ENCODE data around the gene FCRLA.

FCRLA gene

GRCh38 chr1:161739865-161740566 is 33.0 kb downstream of the FCRLA start:
- H3K4me3 ChIP-seq (ENCODE audit: low read length): no peak overlapping the region
- DNase-seq (ENCODE audit: low read depth): no peak
- TF ChIP-seq, protein P1, sequence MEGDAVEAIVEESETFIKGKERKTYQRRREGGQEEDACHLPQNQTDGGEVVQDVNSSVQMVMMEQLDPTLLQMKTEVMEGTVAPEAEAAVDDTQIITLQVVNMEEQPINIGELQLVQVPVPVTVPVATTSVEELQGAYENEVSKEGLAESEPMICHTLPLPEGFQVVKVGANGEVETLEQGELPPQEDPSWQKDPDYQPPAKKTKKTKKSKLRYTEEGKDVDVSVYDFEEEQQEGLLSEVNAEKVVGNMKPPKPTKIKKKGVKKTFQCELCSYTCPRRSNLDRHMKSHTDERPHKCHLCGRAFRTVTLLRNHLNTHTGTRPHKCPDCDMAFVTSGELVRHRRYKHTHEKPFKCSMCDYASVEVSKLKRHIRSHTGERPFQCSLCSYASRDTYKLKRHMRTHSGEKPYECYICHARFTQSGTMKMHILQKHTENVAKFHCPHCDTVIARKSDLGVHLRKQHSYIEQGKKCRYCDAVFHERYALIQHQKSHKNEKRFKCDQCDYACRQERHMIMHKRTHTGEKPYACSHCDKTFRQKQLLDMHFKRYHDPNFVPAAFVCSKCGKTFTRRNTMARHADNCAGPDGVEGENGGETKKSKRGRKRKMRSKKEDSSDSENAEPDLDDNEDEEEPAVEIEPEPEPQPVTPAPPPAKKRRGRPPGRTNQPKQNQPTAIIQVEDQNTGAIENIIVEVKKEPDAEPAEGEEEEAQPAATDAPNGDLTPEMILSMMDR (IDR thresholded peaks at IDR 0.05; ENCODE audit: insufficient read depth, low read depth, low read length, missing control alignments): no peak

DNA sequence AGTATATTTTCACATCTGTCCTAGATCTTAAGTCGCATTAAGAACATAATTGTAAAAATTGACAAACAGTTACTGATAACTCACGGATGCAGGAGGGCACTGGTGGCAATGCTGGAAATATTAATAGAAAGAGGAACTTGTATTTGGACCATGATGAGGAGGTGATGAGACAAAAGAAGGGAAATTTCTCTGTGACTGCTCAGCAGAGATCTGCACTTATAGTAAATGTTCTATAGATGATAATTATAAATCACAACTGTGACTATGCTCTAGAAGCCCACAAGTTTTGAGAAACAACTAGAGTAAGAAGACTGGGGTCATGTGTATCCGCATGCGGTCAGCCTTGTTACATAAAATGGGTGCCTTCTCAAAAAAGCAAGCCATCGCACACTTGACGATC is 33.9 kb downstream of the FCRLA start:
- TF ChIP-seq, protein P1 (IDR thresholded peaks at IDR 0.05; ENCODE audit: insufficient read depth, low read depth, low read length, missing control alignments): no peak
- no peak for DNase-seq (ENCODE audit: low read depth)
- no peak overlapping the region for H3K4me3 ChIP-seq (ENCODE audit: low read length)

DNA sequence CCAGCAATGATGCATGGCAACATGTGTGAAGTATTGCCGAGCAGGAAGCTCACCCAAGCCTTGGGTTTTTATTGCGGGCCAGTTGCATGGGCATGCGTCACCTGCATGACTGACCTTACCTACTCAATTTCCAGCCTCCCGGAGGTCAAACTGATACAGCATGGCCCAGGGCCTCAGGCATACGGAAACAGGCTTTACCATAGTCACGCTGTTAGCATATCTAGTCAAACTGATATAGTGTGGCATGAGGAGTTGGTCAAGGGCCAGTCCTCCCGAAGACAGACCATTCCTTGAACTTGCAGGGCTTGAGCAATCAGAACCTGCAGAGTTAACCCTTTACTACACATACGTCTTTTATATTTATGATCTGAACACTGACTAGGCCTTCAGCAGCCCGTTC is 36.2 kb downstream of the FCRLA start:
- DNase-seq (ENCODE audit: low read depth): peak; percentile 35
- no peak overlapping the region for H3K4me3 ChIP-seq (ENCODE audit: low read length)
- TF ChIP-seq, protein P1 (IDR thresholded peaks at IDR 0.05; ENCODE audit: insufficient read depth, low read depth, low read length, missing control alignments): no peak

GRCh38 chr1:161747801-161748200 is 40.8 kb downstream of the FCRLA start:
- no peak overlapping the region for H3K4me3 ChIP-seq (ENCODE audit: low read length)
- TF ChIP-seq, protein P1 (IDR thresholded peaks at IDR 0.05; ENCODE audit: insufficient read depth, low read depth, low read length, missing control alignments): no peak
- DNase-seq (ENCODE audit: low read depth): no peak

DNA sequence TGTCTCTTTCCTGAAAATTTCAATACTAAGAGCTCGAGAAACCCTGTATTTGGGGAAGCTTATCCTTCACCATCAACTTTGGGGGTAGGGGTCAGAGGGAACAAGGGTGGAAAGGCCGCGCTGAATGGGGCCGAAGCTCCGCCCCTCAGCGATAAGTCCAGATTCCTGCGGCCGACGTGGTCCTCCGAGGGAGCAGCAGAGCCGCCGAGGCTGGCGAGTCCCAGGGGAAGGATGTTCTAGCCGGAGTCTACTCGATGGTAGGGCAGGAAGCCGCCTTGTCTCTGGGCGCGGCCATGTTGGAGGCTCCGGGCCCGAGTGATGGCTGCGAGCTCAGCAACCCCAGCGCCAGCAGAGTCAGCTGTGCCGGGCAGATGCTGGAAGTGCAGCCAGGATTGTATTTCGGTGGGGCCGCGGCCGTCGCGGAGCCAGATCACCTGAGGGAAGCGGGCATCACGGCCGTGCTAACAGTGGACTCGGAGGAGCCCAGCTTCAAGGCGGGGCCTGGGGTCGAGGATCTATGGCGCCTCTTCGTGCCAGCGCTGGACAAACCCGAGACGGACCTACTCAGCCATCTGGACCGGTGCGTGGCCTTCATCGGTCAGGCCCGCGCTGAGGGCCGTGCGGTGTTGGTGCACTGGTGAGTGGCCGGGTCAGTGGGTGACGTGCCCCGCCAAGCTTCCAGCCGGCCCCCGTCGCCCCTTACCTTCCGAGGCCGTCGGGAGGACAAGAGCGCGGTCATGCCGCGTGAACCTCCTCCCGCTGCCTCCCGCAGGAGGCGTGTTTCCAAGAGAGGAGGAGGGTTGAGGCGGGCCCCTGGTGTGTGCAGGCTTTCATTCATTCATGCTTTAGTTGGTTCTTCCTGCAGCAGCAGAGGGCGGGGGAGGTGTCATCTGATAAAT is 42.7 kb downstream of the FCRLA start, which contains the start of gene DUSP12:
Gene DUSP12, plus strand, starts transcription at position 278 of the 899 bp plus-strand sequence. Its CDS starts 16 bp downstream, at position 294.
- TF ChIP-seq, protein P1 (IDR thresholded peaks at IDR 0.05; ENCODE audit: insufficient read depth, low read depth, low read length, missing control alignments): peak; percentile 13
- peak; percentile 96 for DNase-seq (ENCODE audit: low read depth)
- peak within 1 kb of the TSS; percentile 92 for H3K4me3 ChIP-seq (ENCODE audit: low read length)

DNA sequence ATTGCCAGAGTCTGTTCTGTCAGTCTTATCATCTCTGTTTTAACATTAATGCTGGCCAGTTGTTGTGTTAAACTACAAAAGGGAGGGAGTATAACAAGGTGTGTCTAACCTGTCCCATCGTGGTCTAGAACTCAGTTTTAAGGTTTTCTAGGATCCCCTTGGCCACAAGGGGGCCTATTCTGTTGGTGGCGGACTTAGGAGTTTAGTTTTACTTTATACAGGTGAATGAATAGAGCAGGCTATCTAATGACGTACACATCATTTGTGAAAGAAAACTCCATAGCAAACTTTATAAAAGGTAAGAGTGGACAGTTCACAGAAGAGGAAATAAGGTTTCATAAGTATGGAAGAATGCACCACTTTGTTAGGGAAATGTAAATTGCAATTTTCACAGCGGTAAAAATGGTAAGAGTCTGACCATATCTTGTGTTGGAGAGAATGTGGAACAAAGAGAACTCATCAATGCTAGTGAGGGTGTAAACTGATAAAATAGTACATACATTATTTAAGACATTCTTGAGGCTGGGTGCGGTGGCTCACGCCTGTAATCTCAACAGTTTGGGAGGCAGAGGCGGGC is 56.6 kb downstream of the FCRLA start:
- TF ChIP-seq, protein P1 (IDR thresholded peaks at IDR 0.05; ENCODE audit: insufficient read depth, low read depth, low read length, missing control alignments): peak; percentile 61
- DNase-seq (ENCODE audit: low read depth): peak; percentile 61
- no peak overlapping the region for H3K4me3 ChIP-seq (ENCODE audit: low read length)
